ENCODE measurements around the gene RBPJ.

Gene RBPJ

DNA sequence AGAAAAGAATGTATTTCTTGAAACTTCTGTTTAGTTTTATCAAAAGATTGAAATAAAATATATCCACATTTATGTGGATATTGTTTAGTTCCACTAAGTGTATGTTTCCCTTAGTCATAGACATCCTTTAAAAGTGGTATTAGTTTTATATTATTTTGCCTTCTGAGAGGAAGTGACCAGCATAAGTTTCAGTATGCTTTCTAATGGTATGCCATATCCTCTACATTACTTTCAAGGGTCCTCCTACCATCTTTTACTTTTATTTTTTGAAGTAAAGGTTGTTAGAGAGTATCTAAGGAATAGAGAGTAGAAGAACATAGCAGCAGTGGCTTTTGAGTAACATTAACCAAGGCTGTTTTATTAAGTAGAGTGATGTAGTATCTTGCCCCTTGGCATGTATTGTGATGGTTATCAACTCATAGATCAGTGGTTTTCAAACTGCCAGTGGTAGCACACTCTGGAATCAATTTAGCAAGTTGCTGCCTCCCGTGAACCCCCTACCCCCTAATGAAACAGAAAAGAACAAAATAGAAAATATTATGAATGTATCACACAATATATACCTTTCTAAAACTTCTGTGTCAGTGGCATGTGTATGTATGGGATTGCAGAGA, 44.8 kb downstream of the RBPJ start:
- Histone ChIP-seq H3K36me3 (ENCODE audit: control insufficient read depth, insufficient read depth, low read length) (no peaks in the 10 kb centered on the region), H3K4me3 (replicated peaks; ENCODE audit: low read depth, low read length) (no peak overlapping the region), H3K27me3 (replicated peaks; ENCODE audit: control insufficient read depth, insufficient read depth, low read length) (no peaks in the 10 kb centered on the region)
- TF ChIP-seq, protein P1, sequence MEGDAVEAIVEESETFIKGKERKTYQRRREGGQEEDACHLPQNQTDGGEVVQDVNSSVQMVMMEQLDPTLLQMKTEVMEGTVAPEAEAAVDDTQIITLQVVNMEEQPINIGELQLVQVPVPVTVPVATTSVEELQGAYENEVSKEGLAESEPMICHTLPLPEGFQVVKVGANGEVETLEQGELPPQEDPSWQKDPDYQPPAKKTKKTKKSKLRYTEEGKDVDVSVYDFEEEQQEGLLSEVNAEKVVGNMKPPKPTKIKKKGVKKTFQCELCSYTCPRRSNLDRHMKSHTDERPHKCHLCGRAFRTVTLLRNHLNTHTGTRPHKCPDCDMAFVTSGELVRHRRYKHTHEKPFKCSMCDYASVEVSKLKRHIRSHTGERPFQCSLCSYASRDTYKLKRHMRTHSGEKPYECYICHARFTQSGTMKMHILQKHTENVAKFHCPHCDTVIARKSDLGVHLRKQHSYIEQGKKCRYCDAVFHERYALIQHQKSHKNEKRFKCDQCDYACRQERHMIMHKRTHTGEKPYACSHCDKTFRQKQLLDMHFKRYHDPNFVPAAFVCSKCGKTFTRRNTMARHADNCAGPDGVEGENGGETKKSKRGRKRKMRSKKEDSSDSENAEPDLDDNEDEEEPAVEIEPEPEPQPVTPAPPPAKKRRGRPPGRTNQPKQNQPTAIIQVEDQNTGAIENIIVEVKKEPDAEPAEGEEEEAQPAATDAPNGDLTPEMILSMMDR (IDR thresholded peaks at IDR 0.05; ENCODE audit: insufficient read depth, low read length, poor library complexity, severe bottlenecking), result no peak
- no peak for DNase-seq (ENCODE audit: extremely low read depth, insufficient read length)

DNA sequence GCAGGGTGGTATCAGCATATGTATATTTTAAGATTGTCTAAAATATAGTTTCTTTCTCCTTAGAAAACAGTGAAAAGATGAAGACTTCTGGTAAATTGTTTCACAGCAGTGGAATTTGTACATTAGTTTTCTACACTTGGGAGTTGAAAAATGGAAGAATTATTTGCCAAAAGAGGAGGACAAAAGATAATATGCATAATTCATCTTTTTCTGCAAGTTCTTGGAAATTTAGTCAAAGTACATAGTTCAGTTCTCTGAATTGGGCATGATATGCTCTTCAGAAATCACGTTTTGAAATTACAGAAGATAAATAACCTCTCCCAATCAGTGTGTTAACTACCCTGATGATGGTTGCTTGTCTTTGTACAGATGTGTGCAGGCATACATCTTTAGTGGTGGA, 47.0 kb downstream of the RBPJ start:
- TF ChIP-seq, protein P1 (IDR thresholded peaks at IDR 0.05; ENCODE audit: insufficient read depth, low read length, poor library complexity, severe bottlenecking), result no peak

DNA sequence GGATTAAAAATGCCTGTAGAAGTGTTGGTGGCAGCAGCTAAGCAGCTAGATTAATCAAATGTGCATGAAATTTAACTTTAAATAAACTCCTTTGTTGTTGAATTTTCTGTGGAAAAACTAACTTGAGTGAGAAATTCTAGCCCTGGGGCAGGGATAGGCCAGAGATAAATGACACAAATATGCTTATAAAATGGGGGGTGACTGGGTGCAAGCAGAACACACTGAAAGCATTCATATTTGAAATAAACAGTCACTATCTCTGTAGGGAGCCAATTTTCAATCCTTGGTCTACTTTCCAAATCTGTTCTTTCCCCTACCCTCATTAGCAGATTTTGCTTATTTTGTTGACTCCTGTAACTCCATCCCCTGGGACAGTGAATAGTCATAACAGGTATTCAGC, 47.9 kb downstream of the RBPJ start:
- Histone ChIP-seq H3K27me3 (replicated peaks; ENCODE audit: control insufficient read depth, insufficient read depth, low read length) (no peaks in the 10 kb centered on the region), H3K4me3 (replicated peaks; ENCODE audit: low read depth, low read length) (no peak overlapping the region), H3K36me3 (ENCODE audit: control insufficient read depth, insufficient read depth, low read length) (no peaks in the 10 kb centered on the region)
- no peak for DNase-seq (ENCODE audit: extremely low read depth, insufficient read length)
- TF ChIP-seq, protein P1 (IDR thresholded peaks at IDR 0.05; ENCODE audit: insufficient read depth, low read length, poor library complexity, severe bottlenecking), result no peak

More for the DNA sequence above, 47.0 kb downstream of the RBPJ start:
- no peak for DNase-seq (ENCODE audit: extremely low read depth, insufficient read length)
- H3K36me3 ChIP-seq (ENCODE audit: control insufficient read depth, insufficient read depth, low read length), result no peaks in the 10 kb centered on the region
- no peak overlapping the region for H3K4me3 ChIP-seq (replicated peaks; ENCODE audit: low read depth, low read length)
- H3K27me3 ChIP-seq (replicated peaks; ENCODE audit: control insufficient read depth, insufficient read depth, low read length), result no peaks in the 10 kb centered on the region

DNA sequence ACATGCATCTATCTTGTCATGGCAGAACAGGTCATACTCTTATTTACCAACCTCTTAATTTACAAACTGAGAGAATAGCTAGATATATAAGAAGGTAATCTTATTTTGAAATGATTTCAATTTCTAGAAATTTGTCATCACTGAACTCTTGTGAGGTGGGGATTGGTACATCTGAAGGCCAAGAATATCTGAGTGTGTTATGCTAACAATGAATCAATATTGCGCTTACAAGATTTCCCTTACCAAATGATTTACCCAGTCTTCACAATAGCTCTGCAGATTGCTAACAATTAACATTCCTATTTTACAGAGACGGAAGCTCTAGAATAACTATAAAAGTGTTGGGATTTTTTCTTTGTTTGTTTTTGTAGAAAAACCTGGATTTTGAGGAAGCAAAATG, 48.3 kb downstream of the RBPJ start:
- H3K27me3 ChIP-seq (replicated peaks; ENCODE audit: control insufficient read depth, insufficient read depth, low read length), result no peaks in the 10 kb centered on the region
- H3K4me3 ChIP-seq (replicated peaks; ENCODE audit: low read depth, low read length), result no peak overlapping the region
- DNase-seq (ENCODE audit: extremely low read depth, insufficient read length), result no peak
- TF ChIP-seq, protein P1 (IDR thresholded peaks at IDR 0.05; ENCODE audit: insufficient read depth, low read length, poor library complexity, severe bottlenecking), result no peak
- no peaks in the 10 kb centered on the region for H3K36me3 ChIP-seq (ENCODE audit: control insufficient read depth, insufficient read depth, low read length)

DNA sequence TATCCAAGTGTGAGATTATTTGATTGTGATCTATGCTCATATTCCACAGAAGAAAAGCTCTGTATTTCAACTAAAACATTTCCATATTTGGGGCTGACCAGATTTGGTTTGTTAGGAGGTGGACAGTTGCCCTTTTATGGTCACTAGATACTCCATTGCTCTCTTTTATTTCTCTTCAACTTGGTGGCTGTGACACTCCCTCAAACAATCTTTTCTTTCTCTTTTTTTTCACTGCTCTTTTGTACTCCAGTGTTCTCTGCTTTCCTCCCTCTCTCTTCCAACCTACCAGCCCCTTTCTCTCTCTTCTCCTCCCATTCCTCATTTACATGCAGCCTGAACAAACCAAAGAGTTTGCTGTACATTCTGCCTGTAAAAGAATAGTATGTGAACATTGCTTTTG, 48.8 kb downstream of the RBPJ start:
- TF ChIP-seq, protein P1 (IDR thresholded peaks at IDR 0.05; ENCODE audit: insufficient read depth, low read length, poor library complexity, severe bottlenecking), result no peak
- no peaks in the 10 kb centered on the region for H3K36me3 ChIP-seq (ENCODE audit: control insufficient read depth, insufficient read depth, low read length)
- no peak overlapping the region for H3K4me3 ChIP-seq (replicated peaks; ENCODE audit: low read depth, low read length)
- no peaks in the 10 kb centered on the region for H3K27me3 ChIP-seq (replicated peaks; ENCODE audit: control insufficient read depth, insufficient read depth, low read length)
- DNase-seq (ENCODE audit: extremely low read depth, insufficient read length), result no peak

DNA sequence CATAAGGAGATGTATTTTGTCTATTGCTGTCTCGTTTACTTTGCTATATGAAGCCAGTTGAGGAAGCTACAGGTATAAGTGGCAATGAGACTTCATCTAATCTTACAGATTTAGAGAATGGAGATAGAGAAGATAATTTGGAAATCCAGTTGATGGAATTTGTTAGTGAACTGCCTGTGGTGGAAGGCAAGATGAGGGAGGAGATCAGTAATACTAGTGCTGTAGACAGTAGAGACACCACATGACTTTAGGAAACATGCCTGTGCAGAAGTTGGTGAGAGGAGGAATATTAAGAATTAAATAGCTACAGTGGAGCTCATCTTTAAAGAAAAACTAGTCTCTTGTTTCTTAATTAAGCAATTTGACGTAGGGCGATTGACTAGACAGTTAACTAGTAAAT, 51.3 kb downstream of the RBPJ start:
- DNase-seq (ENCODE audit: extremely low read depth, insufficient read length), result no peak
- TF ChIP-seq, protein P1 (IDR thresholded peaks at IDR 0.05; ENCODE audit: insufficient read depth, low read length, poor library complexity, severe bottlenecking), result no peak
- Histone ChIP-seq H3K4me3 (replicated peaks; ENCODE audit: low read depth, low read length) (no peak overlapping the region), H3K36me3 (ENCODE audit: control insufficient read depth, insufficient read depth, low read length) (no peaks in the 10 kb centered on the region), H3K27me3 (replicated peaks; ENCODE audit: control insufficient read depth, insufficient read depth, low read length) (no peaks in the 10 kb centered on the region)

Measured in GM06990 (cell line).